H1 (cell line): ENCODE results near the gene GPC2. TPM values are rescaled to one million over a fixed set of nuclear protein-coding genes. Genes with fewer than 3 reads are reported as not detected.

Experiments used
- BCL11A ChIP-seq, 2 experiments: IDR thresholded peaks; one replicate each; pipeline ENCODE4 v1.6.1; 2011; ENCODE audit warnings: low read depth in 2 of 2, low read length in 2 of 2, mild to moderate bottlenecking in 2 of 2
- CHD7 ChIP-seq: fragments of 300-600 bp; sonication (generic); IDR thresholded peaks from 2 replicates; pipeline ENCODE4 v1.7.1; 2012; ENCODE audit warnings: low read length, moderate library complexity, mild to moderate bottlenecking, inconsistent platforms; ENCODE audit not compliant: insufficient replicate concordance
- CTCF ChIP-seq, 3 experiments: IDR thresholded peaks; 1 replicate in 2 of 3; 2 replicates in 1 of 3; pipeline versions ENCODE4 v1.5.1 to v1.6.1; 2011; ENCODE audit warnings: low read length in 3 of 3, mild to moderate bottlenecking in 3 of 3, inconsistent platforms in 2 of 3, low read depth in 1 of 3, moderate library complexity in 1 of 3; ENCODE audit not compliant: insufficient read depth in 1 of 3; ENCODE audit errors: control extremely low read depth in 1 of 3
- EGR1 ChIP-seq: IDR thresholded peaks from 2 replicates; pipeline ENCODE4 v1.6.1; 2011; ENCODE audit warnings: low read depth, low read length, borderline replicate concordance
- GABPA ChIP-seq: IDR thresholded peaks from 2 replicates; pipeline ENCODE4 v1.6.1; 2011; ENCODE audit warnings: mild to moderate bottlenecking, low read length, moderate library complexity, borderline replicate concordance; ENCODE audit not compliant: insufficient read depth
- JUND ChIP-seq: IDR thresholded peaks from 2 replicates; pipeline ENCODE4 v1.6.1; 2011; ENCODE audit warnings: mild to moderate bottlenecking, improper control_type of control experiment, low read length
- POLR2A ChIP-seq, 2 experiments: IDR thresholded peaks; 1 replicate in 1 of 2; 2 replicates in 1 of 2; pipeline ENCODE4 v1.6.1; 2011; ENCODE audit warnings: low read depth in 2 of 2, low read length in 2 of 2, mild to moderate bottlenecking in 2 of 2; ENCODE audit errors: control extremely low read depth in 1 of 2
- TAF7 ChIP-seq: optimal IDR thresholded peaks from 2 replicates; pipeline ENCODE3; 2011; ENCODE audit warnings: low read depth, mild to moderate bottlenecking, inconsistent platforms, low read length, moderate library complexity, borderline replicate concordance
- polyA plus RNA-seq, 7 experiments: library from polyadenylated mRNA; depleted of rRNA in 3 of 7; stranded (reverse) in 5 of 7; unstranded in 2 of 7; fragments of >200 nt in 5 of 7; fragments of 200-250 nt in 2 of 7; gene quantifications; 1 replicate in 5 of 7; 2 replicates in 1 of 7; 4 replicates in 1 of 7; pipeline versions ENCODE4 v1.2.1 to v1.2.3, GENCODE V29; 2011 to 2013; ENCODE audit warnings: missing spikeins in 2 of 7, mixed read lengths in 2 of 7
- total RNA-seq: library from RNA; stranded (reverse); fragmentation: NEBNext Ultra II Directional; extraction: Animal tissue kit (Norgen Biotek cat#: 25700); gene quantifications from 2 replicates; pipeline ENCODE4 v1.2.1, GENCODE V29; 2021

The GPC2 gene
- total and polyA plus RNA-seq, 2 of the 8 experiments (the other 6 are each of a cell fraction or from before 2014, with no cell fraction given): 25.3 to 44.8 TPM

GRCh38 chr7:100208911-100209408, 31.8 kb upstream of the GPC2 start (continued):
- TF ChIP-seq CHD7 (no peak), EGR1 (no peak), TAF7 (no peak), JUND (no peak), BCL11A (IDR thresholded peaks at IDR 0.05; ENCODE audit: low read depth in 2 of 2, low read length in 2 of 2) (no peak), CTCF (IDR thresholded peaks at IDR 0.05; ENCODE audit: control extremely low read depth in 1 of 3, insufficient read depth in 1 of 3, low read depth in 1 of 3, low read length in 3 of 3) (no peak), GABPA (no peak), POLR2A (IDR thresholded peaks at IDR 0.05; ENCODE audit: control extremely low read depth in 1 of 2, low read depth in 2 of 2, low read length in 2 of 2) (no peak)
